Measurements from ENCODE around the gene BEX1. TPM values are rescaled to one million over a fixed set of nuclear protein-coding genes. Genes with fewer than 3 reads are reported as not detected.

Gene BEX1
- total RNA-seq, 1 donor from 2014 or later, result 63.5 TPM

- no peak for DNase-seq (ENCODE audit: low spot score)
- Mint-ChIP-seq H3K4me1 (no peaks in the 10 kb centered on the region), H3K4me3 (no peak overlapping the region), H3K36me3 (no peaks in the 10 kb centered on the region), H3K27ac (no peak overlapping the region), H3K27me3 (ENCODE audit: insufficient read depth, low read depth) (peaks cover 2% of the 10 kb centered on the region), H3K9me3 (peaks cover 8% of the 10 kb centered on the region)
- H3F3A ChIP-seq (ENCODE audit: low read depth), result no peaks in the 10 kb centered on the region
- no peak for TF ChIP-seq EZH2 (IDR thresholded peaks at IDR 0.05)
- no peak overlapping the region for H2AFZ ChIP-seq (replicated peaks)
- no peaks in the 10 kb centered on the region for H3K9me3 ChIP-seq (ENCODE audit: low read depth)
- H4K20me1 ChIP-seq (ENCODE audit: low read depth), result no peaks in the 10 kb centered on the region
- no peak overlapping the region for H3K27ac ChIP-seq
- H3K9ac ChIP-seq, result no peak overlapping the region
- H3K27me3 ChIP-seq, result no peaks in the 10 kb centered on the region
- no peaks in the 10 kb centered on the region for H3K79me2 ChIP-seq (ENCODE audit: low read depth)
- H3K4me1 ChIP-seq, result no peaks in the 10 kb centered on the region
- no peak overlapping the region for H3K4me3 ChIP-seq
- H3K4me2 ChIP-seq, result no peak overlapping the region
- H3K36me3 ChIP-seq, result no peaks in the 10 kb centered on the region
These were observed 9.5 kb upstream of the BEX1 start for GRCh38 chrX:103073467-103073866.

- Histone ChIP-seq H3K27ac (no peak overlapping the region), H4K20me1 (ENCODE audit: low read depth) (no peaks in the 10 kb centered on the region), H3K9me3 (ENCODE audit: low read depth) (no peaks in the 10 kb centered on the region), H3K27me3 (no peaks in the 10 kb centered on the region), H3F3A (ENCODE audit: low read depth) (no peaks in the 10 kb centered on the region), H3K79me2 (ENCODE audit: low read depth) (no peaks in the 10 kb centered on the region), H3K36me3 (no peaks in the 10 kb centered on the region), H2AFZ (replicated peaks) (no peak overlapping the region), H3K4me2 (no peak overlapping the region), H3K4me3 (no peak overlapping the region), H3K4me1 (no peaks in the 10 kb centered on the region), H3K9ac (no peak overlapping the region)
- Mint-ChIP-seq H3K9me3 (peaks cover 9% of the 10 kb centered on the region), H3K4me3 (no peak overlapping the region), H3K4me1 (peaks cover 4% of the 10 kb centered on the region), H3K27me3 (ENCODE audit: insufficient read depth, low read depth) (peaks cover 2% of the 10 kb centered on the region), H3K36me3 (no peaks in the 10 kb centered on the region), H3K27ac (no peak overlapping the region)
- no peak for DNase-seq (ENCODE audit: low spot score)
- no peak for TF ChIP-seq EZH2 (IDR thresholded peaks at IDR 0.05)
- no peak for TF ChIP-seq CTCF (IDR thresholded peaks at IDR 0.05)
- TF ChIP-seq EZH2phosphoT487 (IDR thresholded peaks at IDR 0.05), result no peak
These were observed 2.6 kb upstream of the BEX1 start for GRCh38 chrX:103066606-103067005.

- Histone ChIP-seq H4K20me1 (ENCODE audit: low read depth) (no peaks in the 10 kb centered on the region), H3K4me1 (no peaks in the 10 kb centered on the region), H3K9ac (no peak overlapping the region), H3K9me3 (ENCODE audit: low read depth) (no peaks in the 10 kb centered on the region), H3K4me3 (peak overlapping the region; percentile 61), H3K36me3 (no peaks in the 10 kb centered on the region), H3F3A (ENCODE audit: low read depth) (no peaks in the 10 kb centered on the region), H3K27me3 (no peaks in the 10 kb centered on the region), H2AFZ (replicated peaks) (peak overlapping the region; percentile 30), H3K27ac (no peak overlapping the region), H3K79me2 (ENCODE audit: low read depth) (no peaks in the 10 kb centered on the region), H3K4me2 (peak overlapping the region; percentile 80)
- H3K4me1 Mint-ChIP-seq, result peaks cover 4% of the 10 kb centered on the region
- no peak overlapping the region for H3K27ac Mint-ChIP-seq
- peak; percentile 64 for DNase-seq (ENCODE audit: low spot score)
- peak overlapping the region; percentile 86 for H3K4me3 Mint-ChIP-seq
- no peaks in the 10 kb centered on the region for H3K36me3 Mint-ChIP-seq
- peaks cover 3% of the 10 kb centered on the region for H3K9me3 Mint-ChIP-seq
- TF ChIP-seq EZH2phosphoT487 (IDR thresholded peaks at IDR 0.05), result no peak
- TF ChIP-seq CTCF (IDR thresholded peaks at IDR 0.05), result peak; percentile 24
- peaks cover 2% of the 10 kb centered on the region for H3K27me3 Mint-ChIP-seq (ENCODE audit: insufficient read depth, low read depth)
These were observed 653 bp downstream of the BEX1 start for GRCh38 chrX:103063191-103063845.

GRCh38 chrX:103061486-103061885 is 2.5 kb downstream of the BEX1 start:
- no peak overlapping the region for H3K4me2 ChIP-seq
- Mint-ChIP-seq H3K36me3 (no peaks in the 10 kb centered on the region), H3K4me3 (no peak overlapping the region), H3K9me3 (peaks cover 2% of the 10 kb centered on the region), H3K4me1 (peaks cover 4% of the 10 kb centered on the region), H3K27me3 (ENCODE audit: insufficient read depth, low read depth) (peaks cover 2% of the 10 kb centered on the region), H3K27ac (no peak overlapping the region)
- no peak overlapping the region for H3K4me3 ChIP-seq
- H4K20me1 ChIP-seq (ENCODE audit: low read depth), result no peaks in the 10 kb centered on the region
- TF ChIP-seq CTCF (IDR thresholded peaks at IDR 0.05) (no peak), EZH2phosphoT487 (IDR thresholded peaks at IDR 0.05) (no peak), EZH2 (IDR thresholded peaks at IDR 0.05) (no peak)
- no peak overlapping the region for H2AFZ ChIP-seq (replicated peaks)
- DNase-seq (ENCODE audit: low spot score), result no peak
- no peaks in the 10 kb centered on the region for H3F3A ChIP-seq (ENCODE audit: low read depth)
- no peak overlapping the region for H3K27ac ChIP-seq
- no peaks in the 10 kb centered on the region for H3K79me2 ChIP-seq (ENCODE audit: low read depth)
- H3K36me3 ChIP-seq, result no peaks in the 10 kb centered on the region
- H3K9me3 ChIP-seq (ENCODE audit: low read depth), result no peaks in the 10 kb centered on the region
- H3K27me3 ChIP-seq, result no peaks in the 10 kb centered on the region
- no peaks in the 10 kb centered on the region for H3K4me1 ChIP-seq
- H3K9ac ChIP-seq, result no peak overlapping the region

All from neural progenitor cell (in vitro differentiated cells).